GM23248 (cell line): ENCODE measurements around the gene CHRM3.

Source experiments
- EZH2 ChIP-seq: fragments of 200-600 bp; sonication (generic); IDR thresholded peaks from 2 replicates; pipeline ENCODE4 v1.6.1; 2018; ENCODE audit warnings: antibody characterized with exemption, mild to moderate bottlenecking; ENCODE audit not compliant: insufficient read depth, poor library complexity, severe bottlenecking
- EZH2phosphoT487 ChIP-seq: fragments of 200-600 bp; sonication (generic); IDR thresholded peaks from 2 replicates; pipeline ENCODE4 v1.6.1; 2018; ENCODE audit warnings: antibody characterized with exemption, moderate library complexity, mild to moderate bottlenecking, low read depth; ENCODE audit not compliant: insufficient read depth

DNA sequence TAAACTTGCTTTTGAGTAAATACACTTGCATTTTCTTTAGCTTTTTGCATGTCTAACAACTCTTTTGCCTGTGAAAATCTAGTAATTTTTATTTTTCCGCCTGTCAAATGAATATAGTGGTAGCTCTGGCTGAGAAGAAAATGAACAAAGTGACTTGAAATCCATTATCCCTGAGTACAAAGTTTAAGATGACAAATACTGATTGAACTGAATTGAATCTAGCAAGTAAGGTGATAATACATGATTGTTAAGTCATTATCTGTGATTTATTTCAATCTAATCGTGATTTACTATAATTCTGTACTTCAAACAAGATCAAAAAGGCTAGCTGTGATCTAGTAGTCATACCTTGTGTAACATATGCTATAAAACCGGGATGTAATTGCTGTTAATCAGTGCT is 42.8 kb downstream of the CHRM3 start:
- TF ChIP-seq EZH2phosphoT487 (no peak), EZH2 (no peak)
